CD4-positive, alpha-beta T cell treated with Interleukin-6 for 4 hours (primary cell): ENCODE results near the gene ZNF213.
"Not testable (repeated sequence)": the region's sequence is repeated elsewhere in the genome, so short reads cannot be mapped to it uniquely, and the experiment has no call there.

Source experiments
- DNase-seq: peaks from one replicate; pipeline ENCODE4 v3.0.0-alpha.2; 2020; ENCODE audit warnings: mixed read lengths

The ZNF213 gene

DNA sequence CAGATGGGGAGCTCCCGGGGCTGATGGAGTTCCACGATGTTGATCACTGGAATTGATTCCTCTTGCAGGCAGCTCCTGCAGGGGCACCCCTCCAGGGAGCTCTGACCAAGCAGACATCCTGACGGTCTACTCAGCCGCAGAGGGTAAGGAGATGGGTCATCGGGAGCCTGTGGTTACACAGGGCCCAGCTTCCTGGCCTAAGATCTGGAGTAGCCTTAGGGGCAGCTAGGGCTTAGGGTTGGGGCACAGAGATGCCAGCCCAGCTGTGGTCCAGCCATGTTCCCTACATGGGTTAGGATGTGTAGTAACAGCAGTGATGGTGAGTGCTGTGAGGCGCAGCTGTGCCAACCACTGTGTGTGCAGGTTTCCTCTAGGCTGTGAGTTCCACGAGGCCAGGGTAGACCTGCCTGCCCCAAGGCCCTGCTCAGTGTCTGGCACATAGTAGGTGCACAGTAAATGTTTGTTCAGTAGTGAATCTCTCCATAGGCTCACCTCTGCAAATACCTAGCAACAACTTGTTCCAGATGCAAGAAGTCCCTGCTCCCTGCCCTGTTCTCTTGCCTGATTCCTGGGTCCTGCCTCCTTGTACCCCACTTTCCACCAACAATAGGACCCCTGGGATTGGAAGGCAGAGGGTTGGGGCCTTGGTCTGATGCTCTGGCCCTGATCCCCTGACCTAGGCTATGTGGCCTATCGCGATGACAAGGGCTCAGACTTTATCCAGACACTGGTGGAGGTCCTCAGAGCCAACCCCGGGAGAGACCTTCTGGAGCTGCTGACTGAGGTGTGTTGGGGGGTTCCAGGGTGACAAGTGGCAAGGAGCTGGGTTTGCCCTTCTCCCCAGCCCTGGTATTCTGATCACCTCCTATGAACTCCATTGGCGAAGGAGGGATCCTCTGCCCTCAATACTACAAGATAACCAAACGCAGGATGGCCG lies 13.7 kb downstream of the ZNF213 start:
- DNase-seq = no peak

DNA sequence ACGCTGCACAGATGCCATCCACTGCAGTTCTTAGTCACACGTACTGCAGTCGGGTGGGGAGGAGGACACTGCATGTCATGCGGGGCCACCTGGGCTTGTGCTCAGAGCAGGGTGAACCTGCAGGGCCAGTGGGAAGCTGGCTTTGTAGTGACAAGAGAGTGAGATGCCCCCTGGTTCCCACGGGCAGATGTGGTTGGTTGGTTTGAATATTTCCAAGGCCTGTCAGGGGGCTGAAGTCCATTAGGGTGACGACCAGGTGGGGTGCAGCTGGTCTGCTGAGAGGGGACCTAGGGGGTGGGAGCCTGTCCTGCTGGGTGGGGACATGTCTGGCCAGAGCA lies 14.3 kb downstream of the ZNF213 start:
- no peak for DNase-seq

DNA sequence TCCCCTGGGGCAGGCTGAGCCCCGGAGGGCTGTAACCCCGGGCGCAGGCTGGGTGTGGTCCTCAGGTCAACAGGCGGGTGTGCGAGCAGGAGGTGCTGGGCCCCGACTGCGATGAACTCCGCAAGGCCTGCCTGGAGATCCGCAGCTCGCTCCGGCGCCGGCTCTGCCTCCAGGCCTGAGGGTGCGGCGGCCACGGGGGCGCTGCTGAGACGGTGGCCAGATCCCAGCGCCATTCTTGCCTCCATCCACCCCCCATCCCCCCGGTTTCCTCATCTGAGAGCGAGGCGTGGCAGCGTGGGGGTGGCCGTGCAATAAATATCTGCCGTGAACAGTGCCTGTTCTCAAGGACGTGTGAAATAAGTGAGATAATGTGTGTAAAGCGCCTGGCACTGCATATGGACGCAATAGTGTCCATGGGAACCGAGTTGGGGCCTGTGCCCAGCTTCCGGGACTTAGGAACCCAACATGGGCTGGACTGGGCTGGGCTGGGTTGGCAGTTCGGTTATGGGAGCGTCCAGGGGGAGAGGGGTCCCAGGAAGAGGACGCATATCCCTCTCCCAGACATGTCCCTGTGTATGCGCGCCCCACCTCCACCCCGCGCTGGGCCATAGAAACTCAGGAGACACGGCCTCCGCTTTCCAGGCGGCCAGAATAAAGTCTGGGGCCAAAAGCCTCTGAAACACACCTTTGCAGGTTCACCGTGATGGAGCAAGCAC lies 15.0 kb downstream of the ZNF213 start:
- peak; percentile 63 for DNase-seq

DNA sequence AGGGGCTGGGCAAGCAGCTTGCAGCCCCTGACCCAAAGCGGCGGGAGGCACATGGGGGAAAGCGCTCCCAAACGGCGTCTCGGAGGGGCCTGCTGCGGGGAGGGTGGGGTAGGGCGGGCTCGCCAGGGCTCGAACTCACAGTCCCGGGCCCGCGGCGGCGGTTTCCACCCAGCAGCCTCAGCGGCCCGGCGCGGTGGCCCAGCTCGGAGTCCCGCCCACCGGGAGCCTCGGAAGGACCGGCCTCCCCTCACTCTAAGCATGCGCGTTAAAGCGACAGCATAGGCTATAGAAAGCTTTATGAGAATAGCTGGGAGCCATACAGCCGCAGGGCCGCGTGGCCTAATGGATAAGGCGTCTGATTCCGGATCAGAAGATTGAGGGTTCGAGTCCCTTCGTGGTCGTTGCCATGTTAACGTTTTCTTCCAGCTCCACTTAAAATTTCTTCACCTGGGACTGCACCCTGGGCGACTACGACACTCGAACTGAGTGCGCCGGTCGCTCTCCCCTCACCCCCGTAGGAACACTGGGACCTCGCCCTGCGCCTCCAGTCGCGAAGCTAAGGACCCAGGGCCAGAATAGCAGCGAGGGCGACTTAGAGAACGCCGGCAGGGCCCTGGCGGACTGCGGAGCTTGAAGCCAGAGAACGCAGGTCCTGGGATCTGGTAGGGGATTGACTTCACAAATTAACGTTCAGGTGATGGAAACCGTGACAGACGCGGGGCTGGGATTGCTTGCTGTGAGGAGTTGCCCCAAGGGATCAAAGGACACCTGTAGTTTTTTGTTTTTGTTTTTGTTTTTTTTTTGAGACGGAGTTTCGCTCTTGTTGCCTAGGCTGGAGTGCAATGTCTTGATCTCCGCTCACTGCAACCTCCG lies 15.8 kb downstream of the ZNF213 start:
- peak; percentile 96 for DNase-seq

DNA sequence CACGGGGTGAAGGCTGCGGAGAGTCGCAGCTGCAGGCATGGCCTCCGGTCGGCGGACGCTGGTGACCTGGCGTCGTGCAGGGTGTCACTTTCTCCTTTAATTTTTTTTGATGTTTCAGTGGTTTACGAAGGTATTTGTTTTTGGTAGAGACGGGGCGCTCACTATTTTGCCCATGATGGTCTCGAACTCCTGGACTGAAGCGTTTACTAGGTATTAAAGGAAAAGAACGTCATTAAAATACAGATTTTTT lies 17.1 kb downstream of the ZNF213 start:
- peak; percentile 29 for DNase-seq

DNA sequence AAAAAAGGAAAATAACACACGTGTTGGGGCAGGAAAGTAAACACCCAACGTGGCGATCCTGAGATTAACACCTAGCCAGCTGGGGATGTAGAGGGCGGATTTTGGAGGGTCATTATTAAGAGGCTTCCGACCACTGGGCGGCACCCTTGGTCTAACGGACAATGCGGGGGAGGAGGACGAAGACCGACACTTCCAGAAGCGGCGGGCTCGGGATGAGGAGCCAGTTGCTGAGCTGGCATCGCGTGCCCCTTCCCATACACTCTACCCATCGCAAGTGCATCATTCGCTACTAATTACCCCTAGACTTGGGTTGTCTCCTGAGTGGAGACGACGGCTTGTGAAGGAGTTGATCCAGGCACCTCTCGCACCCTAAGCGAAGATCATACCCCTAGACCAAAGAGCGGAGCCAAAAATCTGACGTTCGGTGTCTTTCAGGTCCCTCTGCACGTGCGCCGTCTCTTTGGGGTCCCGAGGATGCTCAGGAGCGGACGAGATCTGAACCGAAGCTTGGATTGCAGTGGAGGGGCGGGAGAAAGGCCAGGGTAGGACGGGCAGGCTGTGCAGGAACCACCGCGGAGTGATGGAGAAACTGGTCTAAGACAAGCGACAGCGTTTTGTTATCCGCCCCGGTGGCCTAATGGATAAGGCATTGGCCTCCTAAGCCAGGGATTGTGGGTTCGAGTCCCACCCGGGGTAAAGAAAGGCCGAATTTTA lies 17.6 kb downstream of the ZNF213 start:
- peak; percentile 77 for DNase-seq

DNA sequence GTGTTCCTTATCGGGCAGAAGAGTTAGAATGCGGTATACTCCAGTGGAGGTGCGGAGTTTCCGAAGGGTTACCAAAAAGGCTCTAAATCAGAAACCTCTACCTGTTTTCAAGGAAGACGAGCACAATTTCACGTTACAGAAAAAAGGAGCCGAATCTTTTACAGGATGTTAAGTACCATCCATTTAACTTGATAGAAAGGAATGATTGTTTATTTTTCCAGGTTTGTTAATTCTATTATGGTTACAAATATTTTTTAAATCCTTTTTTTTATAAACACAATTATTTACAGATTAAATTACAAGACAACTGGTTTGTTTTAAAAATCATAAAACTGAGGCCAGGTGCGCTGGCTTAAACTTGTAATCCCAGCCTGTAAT lies 18.2 kb downstream of the ZNF213 start:
- no peak for DNase-seq

DNA sequence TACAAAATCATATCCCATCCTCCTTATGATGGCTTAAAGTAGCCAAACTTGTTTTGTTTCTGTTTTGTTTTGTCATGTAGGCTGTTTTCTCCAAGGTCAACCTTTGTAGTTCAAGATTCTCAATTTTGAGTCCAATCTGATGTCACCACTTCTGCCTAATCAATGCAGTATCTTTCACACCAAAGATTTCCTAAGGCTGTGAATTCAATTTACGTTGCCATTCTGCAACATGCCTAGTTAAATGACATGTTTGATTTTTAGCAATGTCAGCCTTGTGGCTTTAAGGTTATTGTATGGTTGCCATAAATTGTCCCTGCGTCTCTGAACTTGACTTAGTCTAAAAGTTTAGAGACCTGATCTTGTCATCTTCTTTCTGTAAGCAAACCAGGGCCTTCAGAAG lies 20.4 kb downstream of the ZNF213 start:
- no peak for DNase-seq

DNA sequence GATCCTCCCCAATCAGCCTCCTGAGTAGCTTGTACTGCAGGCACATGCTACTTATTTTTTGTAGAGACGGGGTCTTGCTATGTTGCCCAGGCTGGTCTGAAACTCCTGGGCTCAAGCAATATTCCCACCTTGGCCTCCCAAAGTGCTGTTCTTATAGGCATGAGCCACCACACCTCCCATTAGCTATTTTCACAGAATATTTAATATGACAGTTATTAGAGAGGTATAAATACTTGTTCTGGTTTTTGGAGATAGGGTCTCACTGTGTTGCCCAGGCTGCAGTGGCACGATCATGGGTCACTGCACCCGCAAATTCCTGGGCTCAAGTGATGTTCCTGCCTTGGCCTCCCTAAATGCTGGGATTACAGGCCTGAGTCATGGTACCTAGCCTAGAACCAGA lies 21.1 kb downstream of the ZNF213 start:
- no peak for DNase-seq

DNA sequence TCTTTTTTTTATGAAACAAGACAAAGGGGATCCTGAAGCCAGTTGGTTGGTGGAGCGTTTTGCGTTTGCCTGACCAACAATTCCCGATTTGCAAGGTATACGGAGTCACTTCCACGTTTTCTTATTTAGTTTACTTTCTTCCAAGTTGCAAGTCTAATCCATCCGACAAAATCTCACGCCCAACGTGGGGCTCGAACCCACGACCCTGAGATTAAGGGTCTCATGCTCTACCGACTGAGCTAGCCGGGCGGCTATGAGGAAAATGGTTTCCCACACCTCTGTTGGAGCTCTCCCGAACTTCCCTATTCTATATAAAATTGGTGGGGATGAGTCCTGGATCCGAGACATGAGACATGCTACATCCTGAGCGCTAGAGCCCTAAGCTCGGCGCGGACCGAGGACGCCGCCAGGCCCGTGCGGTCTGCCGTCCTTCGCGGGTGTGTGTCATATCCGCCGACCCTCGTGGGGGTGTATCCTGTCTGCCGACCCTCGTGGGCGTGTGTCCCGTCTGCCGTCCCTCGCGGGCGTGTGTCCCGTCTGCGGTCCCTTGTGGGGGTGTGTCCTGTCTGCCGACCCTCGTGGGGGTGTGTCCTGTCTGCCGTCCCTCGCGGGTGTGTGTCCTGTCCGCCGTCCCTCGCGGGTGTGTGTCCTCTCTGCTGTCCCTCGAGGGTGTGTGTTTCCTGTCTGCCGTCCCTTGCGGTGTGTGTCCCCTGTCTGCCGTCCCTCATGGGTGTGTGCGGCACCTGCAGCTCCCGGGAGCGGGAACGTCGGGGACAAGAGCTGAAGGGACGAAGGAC lies 22.6 kb downstream of the ZNF213 start:
- peak; percentile 59 for DNase-seq

DNA sequence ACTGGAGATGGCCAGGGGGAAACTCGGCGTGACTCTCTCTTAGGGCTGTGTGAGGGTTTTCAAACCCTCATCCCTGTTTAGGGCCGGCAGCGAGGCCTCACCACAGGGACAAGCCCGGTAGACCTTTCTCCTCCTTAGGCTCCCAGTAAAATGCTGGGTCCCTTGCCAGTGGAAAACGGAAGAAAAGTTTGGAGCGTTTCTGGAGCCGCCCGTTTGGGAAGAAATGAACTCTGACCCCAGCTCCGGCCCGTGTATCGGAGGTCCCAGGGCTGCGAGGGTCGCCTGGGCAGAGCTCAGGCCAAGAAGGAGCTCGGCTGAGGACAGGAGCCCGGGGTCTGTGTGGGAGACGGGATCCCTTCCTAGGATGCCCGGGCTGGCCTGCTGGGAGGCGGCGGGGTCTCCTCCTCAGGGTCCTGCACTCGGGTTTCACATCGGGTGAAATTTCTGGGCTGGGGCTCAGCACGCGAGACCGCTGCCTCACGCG lies 23.2 kb downstream of the ZNF213 start:
- no peak for DNase-seq

DNA sequence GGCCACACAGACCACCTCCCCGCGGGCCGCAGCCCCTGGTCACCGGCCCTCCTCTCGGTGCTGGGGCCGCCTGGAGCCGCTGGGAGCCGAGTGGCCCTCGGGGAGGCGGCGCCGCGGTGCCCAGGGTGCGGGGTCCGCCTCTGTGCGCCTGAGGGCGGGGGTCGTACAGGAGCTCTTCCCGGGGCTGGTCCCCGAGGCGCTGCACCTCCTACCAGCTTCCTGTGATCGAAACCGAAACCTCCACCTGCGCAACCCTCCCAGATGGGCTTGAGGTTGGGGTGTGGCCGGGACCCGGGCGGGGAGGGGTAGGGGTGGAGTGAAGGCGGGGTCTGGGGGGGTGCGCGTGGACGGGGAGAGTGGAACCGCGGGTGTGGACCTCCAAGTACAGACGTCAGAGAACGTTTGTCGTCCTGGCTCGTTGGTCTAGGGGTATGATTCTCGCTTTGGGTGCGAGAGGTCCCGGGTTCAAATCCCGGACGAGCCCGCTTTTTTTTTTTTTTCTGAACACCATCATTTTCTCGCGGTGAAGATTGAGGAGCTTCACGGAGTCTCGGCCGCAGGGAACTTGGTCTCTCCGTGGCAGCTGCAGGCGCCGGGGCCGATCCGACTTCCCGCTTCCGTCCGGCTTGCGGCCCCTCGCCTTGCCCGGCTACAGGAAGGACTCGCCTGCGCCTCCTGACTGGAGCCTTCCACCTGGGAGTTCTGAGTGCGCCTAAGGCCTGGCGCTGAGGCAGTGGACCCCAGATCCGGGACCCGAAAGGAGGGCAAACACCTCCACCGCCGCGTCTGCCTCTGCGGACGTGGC lies 23.9 kb downstream of the ZNF213 start:
- peak; percentile 96 for DNase-seq

DNA sequence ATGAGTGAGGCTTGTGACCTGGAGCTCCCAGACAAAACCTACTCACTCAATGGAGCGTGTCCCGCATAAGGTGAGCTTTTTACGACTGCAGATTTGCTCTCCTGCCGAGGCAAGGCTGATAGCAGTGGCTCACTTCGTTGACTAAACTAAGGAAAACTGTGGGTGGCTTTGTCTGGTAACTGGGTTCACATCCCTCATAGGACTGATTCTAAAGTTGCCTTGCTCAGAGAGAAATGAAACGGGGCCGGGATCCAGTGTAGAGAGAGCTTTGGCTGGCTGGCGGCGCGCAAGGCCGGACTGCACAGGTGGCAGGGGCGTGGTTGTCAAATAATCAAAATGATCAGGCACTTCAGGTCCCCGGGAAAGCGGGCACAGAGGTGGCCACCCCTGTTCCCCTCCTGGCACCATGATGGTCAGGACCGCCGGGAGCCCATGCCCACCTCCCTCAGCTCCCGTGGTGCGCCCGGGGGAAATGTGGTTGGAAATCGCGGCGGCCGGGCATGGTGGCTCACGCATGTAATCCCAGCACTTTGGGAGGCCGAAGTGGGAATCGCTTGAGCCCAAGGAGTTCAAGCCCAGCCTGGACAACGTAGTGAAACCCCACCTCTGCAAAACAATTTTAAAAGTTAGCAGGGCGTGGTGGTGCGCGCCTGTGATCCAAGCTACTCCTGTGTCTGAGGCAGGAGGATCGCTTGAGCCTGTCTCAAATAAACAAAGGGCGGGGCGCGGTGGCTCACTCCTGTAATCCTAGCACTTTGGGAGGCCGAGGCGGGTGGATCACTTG lies 26.6 kb downstream of the ZNF213 start:
- DNase-seq = no peak

DNA sequence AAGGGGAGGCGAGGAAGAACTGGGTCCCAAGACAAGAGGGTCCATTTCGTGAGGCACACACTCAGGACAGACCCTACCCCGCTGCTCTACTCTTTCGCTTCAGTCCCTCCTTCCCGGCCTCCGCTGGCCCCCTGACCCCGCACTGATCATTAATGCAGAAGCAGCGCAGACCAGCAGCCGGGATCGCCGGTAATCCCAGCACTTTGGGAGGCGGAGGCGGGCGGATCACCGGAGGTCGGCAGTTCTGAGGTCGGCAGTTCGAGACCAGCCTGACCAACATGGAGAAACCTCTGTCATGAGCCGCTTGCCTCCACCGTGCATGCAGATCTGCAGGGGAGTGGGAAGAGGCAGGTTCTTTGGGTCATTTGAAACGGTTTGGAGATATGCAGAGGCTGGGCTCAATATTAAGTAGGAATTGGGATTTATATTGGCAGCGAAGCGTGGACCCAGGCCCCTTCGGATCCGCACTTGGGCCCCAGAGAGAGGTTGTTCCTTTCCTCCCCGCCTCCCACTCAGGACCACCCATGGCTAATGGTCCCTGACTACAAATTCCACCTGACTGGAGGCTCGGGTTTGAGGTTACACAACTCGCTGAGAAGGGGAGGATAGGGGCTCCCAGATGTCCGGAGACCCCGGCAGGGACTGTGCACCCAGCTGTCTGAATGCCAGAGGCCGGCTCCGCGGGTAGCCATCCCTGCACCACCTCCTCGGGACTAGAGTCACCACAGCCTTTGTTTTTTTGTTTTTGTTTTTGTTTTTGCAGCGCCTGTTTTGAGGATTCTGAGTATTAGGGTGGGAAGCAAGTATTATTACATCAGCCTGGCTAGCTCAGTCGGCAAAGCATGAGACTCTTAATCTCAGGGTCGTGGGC lies 29.5 kb downstream of the ZNF213 start:
- no peak for DNase-seq

DNA sequence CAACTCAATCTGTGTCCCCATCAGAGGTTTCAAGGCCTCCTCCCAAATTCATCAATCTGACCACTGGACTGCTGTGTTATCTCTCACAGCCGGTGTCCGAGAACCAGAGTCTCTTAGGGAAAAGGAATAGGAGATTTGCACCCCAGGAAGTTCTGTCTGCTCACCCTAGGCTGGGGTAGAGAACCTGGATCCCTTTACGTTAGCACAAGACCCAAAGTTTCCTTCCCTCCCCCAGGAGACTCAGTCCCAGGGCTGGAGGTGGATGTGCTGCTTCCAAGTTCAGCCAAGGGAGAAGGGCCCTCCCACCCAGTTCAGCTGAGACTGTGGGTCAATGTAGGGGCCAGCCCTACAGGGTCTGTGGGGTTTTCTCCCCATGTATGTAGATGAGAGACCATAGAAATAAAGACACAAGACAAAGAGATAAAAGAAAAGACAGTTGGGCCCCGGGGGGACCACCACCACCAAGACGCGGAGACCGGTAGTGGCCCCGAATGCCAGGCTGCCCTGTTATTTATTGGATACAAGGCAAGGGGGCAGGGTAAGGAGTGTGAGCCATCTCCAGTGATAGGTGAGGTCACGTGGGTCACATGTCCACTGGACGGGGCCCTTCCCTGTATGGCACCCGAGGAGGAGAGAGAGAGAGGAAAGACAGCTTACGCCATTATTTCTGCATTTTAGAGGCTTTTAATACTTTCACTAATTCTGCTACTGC lies 30.4 kb downstream of the ZNF213 start:
- DNase-seq = no peak

DNA sequence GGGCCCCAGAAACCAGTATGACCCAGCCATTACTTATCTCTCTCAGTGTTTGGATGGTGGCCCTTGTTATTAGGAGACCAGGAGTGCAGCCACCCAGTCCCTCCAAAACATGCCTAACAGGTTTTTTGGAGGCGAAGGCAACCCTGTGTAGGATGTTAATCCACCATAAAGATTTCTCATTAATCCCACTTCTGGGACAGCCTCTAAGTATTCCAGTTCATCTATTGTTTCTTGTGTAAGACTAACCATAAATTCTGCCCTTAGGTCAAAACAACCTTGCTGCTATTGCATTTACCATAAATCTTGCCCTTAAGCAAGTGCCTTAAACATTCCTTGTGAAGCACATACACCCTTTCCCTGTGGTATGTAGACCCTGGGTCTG lies 31.7 kb downstream of the ZNF213 start:
- no peak for DNase-seq

DNA sequence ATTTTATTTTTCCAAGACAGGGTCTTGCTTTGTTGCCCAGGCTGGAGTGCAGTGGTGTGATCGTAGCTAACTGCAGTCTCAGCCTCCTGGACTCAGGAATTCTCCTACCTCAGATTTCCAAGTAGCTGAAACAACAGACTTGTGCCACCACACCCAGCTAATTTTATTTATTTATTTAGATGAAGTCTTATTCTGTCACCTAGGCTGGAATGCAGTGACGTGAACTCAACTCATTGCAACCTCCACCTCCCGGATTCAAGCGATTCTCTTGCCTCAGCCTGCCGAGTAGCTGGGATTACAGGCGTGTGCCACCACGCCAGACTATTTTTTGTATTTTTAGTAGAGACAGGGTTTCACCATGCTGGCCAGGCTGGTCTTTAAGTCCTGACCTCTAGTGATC lies 33.9 kb downstream of the ZNF213 start:
- DNase-seq = not testable (repeated sequence)

DNA sequence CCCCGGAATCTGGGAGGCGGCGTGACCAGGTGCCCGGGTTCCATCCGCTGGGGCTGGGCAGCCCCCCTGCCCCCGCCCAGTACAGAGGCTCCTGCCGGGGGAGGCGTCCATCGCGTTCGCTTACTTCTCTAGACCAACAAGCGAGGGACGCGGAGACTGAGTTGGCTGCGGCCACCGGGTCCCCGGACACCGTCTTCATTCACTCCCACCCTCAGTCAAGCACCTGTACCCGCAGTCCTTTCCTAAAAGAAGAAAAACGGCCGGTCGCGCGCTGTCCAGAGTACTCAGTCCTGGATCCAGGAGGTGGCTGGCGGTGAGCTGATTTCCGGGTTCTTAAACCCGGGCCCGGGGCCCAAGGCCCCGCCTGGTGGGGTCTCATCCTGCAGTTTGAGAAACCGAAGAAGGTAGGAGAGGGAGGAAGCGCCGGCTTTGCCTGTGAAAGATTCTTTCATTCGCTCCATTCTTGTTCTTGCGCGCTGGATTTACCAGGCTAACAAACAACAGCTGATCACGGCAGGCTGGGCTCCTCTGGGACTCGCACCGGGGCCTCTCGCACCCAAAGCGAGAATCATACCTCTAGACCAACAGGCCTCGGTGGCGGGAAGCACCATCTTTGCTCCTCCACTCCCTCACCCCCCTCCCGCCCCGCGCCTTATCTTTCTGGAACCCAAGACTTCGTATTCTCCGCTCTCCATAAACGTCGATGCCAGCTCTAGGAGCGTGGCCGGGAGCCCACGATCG lies 35.8 kb downstream of the ZNF213 start:
- DNase-seq = peak; percentile 31
